GM06990 (cell line): ENCODE measurements around the gene ARSG.
"Not testable (repeated sequence)": the region's sequence is repeated elsewhere in the genome, so short reads cannot be mapped to it uniquely, and the experiment has no call there.

Source experiments
- DNase-seq: peaks from one replicate; pipeline ENCODE4 v3.0.0-alpha.2; 2011; ENCODE audit not compliant: insufficient read length; ENCODE audit errors: extremely low read depth
- H3K27me3 ChIP-seq: replicated peaks from 2 replicates; pipeline ENCODE4 v1.6.0; 2011; ENCODE audit warnings: low read length; ENCODE audit not compliant: control insufficient read depth, insufficient read depth
- H3K36me3 ChIP-seq: 2 replicates; pipeline ENCODE4 v1.5.1; 2011; ENCODE audit warnings: low read length; ENCODE audit not compliant: control insufficient read depth, insufficient read depth
- H3K4me3 ChIP-seq: replicated peaks from 2 replicates; pipeline ENCODE4 v1.5.1; 2011; ENCODE audit warnings: low read depth, mild to moderate bottlenecking, control low read depth, low read length
- TF ChIP-seq, protein P1 (sequence below): IDR thresholded peaks from 2 replicates; pipeline ENCODE4 v1.5.1; 2011; ENCODE audit warnings: low read length, control low read depth, mild to moderate bottlenecking, inconsistent platforms; ENCODE audit not compliant: insufficient read depth, poor library complexity, severe bottlenecking

ARSG gene

DNA sequence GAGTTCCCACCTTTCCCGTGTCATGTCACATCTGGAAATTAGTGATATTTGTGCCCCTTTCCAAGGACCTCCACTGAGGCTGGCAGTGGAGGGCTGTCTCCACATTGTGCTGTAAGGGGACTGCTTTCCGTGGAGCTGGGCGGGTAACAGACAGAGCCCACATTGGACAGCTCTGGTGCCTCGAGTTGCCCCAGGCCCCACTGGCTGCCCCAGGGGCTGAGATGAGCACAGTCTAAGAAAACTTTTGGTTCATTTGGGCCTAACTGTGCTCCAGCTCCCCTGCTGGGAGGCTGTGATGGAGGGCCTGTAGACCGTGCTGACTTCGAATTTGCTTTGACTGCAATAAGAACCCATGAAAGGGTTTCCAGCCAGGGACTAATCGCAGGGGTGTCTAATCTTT, 38.0 kb downstream of the ARSG start:
- TF ChIP-seq, protein P1, sequence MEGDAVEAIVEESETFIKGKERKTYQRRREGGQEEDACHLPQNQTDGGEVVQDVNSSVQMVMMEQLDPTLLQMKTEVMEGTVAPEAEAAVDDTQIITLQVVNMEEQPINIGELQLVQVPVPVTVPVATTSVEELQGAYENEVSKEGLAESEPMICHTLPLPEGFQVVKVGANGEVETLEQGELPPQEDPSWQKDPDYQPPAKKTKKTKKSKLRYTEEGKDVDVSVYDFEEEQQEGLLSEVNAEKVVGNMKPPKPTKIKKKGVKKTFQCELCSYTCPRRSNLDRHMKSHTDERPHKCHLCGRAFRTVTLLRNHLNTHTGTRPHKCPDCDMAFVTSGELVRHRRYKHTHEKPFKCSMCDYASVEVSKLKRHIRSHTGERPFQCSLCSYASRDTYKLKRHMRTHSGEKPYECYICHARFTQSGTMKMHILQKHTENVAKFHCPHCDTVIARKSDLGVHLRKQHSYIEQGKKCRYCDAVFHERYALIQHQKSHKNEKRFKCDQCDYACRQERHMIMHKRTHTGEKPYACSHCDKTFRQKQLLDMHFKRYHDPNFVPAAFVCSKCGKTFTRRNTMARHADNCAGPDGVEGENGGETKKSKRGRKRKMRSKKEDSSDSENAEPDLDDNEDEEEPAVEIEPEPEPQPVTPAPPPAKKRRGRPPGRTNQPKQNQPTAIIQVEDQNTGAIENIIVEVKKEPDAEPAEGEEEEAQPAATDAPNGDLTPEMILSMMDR: no peak
- H3K27me3 ChIP-seq: no peaks in the 10 kb centered on the region
- no peak for DNase-seq
- no peak overlapping the region for H3K4me3 ChIP-seq
- no peaks in the 10 kb centered on the region for H3K36me3 ChIP-seq

DNA sequence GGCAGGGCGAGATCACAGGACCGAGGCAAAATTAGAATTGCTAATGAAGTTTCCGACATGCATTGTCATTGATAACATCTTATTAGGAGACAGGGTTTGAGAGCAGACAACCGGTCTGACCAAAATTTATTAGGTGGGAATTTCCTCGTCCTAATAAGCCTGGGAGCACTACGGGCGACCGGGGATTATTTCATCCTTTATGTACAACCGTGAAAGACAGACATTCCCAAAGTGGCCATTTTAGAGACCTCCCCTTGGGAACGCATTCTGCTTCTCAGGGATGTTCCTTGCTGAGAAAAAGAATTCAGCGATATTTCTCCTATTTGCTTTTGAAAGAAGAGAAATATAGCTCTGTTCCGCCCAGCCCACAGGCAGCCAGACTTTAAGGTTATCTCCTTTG, 40.6 kb downstream of the ARSG start:
- not testable (repeated sequence) for H3K27me3 ChIP-seq, H3K4me3 ChIP-seq, DNase-seq, H3K36me3 ChIP-seq

DNA sequence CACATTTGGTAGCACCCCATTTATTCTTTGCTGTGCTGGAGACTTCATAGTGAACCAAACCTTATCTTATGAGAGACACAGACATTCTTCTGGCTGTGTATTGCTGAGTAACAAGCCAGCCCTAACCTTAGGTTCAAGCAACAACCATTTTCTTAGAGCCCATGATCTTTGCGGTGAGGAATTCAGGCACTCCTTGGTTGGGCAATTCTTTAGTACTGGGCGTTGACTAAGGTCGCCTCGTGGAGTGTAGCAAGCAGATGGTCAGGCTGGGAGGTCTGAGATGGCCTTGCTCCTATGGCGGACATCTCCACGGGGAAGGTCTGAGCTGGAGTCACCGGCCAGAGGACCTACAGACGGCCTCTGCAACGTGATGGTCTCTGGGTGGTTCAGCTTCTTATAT, 43.1 kb downstream of the ARSG start:
- no peaks in the 10 kb centered on the region for H3K27me3 ChIP-seq
- TF ChIP-seq, protein P1: no peak
- no peak for DNase-seq
- H3K36me3 ChIP-seq: no peaks in the 10 kb centered on the region
- no peak overlapping the region for H3K4me3 ChIP-seq

DNA sequence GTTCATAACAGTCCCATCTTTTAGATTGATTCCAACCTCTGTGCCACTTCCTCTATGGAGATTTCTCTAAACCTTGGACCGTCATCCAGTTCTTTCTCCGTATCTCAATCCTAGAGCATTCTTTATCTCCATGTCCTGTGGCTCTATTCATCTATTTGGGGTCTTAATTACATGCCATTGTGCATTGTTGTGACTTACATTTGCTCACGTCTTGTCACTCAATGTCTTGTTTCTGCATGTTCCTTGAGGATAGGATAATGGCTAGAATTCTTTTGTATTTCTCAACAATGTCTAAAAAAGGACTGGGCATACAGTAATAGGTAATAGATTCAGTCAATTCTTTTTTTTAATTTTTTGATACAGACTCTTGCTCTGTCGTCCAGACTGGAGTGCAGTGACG, 50.2 kb downstream of the ARSG start:
- TF ChIP-seq, protein P1: no peak
- DNase-seq: no peak
- H3K36me3 ChIP-seq: no peaks in the 10 kb centered on the region; the same call in 1 of the 2 replicates
- H3K27me3 ChIP-seq: no peaks in the 10 kb centered on the region
- H3K4me3 ChIP-seq: no peak overlapping the region

DNA sequence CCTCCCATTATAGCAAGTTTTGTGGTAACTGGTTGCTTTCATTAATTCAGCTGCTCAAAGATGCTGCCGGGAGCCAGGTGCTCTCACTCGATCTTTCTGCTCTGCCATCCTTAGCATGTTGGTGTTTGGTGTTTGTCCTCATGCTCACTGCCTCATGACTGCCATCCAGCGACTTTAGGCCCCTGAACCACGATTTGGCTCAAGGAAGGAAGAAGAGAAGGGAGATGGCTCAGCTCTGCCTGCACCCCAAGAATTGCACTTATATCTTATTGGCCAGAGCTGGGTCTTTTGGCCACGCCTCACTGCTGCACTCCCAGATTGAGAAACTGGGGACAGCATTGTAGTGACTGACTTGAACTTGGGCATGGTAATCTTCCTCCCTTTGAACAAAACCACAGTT, 52.7 kb downstream of the ARSG start:
- no peak for DNase-seq
- Histone ChIP-seq H3K36me3 (no peaks in the 10 kb centered on the region; the same call in 1 of the 2 replicates), H3K4me3 (no peak overlapping the region), H3K27me3 (no peaks in the 10 kb centered on the region)
- TF ChIP-seq, protein P1: no peak

DNA sequence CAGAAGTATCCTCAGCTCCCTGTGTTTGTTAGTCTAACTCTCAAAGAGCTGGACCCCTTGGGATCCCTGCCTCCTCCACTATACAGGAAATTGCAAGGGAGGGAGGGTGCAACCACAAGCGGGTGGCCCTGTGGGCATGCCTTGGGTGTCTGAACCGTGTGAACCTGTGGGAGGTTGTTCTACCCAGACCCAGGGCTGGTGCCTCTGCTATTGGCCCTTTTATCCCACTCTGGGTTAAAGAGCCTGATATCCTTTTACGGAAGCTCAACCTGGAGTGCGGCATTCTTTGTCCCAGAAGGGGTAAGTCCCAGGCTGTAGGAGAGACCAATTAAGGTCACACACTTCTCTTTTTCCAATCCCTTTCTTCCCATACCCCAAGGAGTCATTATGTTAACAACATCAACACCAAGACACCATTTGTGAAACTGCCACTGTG, 53.4 kb downstream of the ARSG start:
- no peak overlapping the region for H3K4me3 ChIP-seq
- no peaks in the 10 kb centered on the region for H3K27me3 ChIP-seq
- TF ChIP-seq, protein P1: no peak
- H3K36me3 ChIP-seq: no peaks in the 10 kb centered on the region; the same call in 1 of the 2 replicates
- no peak for DNase-seq
